GM12878 (cell line): Measurements from ENCODE around the gene ZNF689. TPM values are rescaled to one million over a fixed set of nuclear protein-coding genes. Genes with fewer than 3 reads are reported as not detected.

ENCODE experiments used
- CBX5 ChIP-seq: sonication (generic); IDR thresholded peaks from 2 replicates; pipeline ENCODE4 v1.6.1; 2016; ENCODE audit warnings: low read depth, moderate library complexity, mild to moderate bottlenecking, inconsistent platforms
- HCFC1 ChIP-seq: fragments of 150-350 bp; IDR thresholded peaks from 2 replicates; pipeline ENCODE4 v1.6.1; 2014; ENCODE audit warnings: low read length
- MYC ChIP-seq: IDR thresholded peaks from 2 replicates; pipeline ENCODE4 v1.6.1; 2011; ENCODE audit warnings: mild to moderate bottlenecking, low read length, moderate library complexity, inconsistent platforms; ENCODE audit not compliant: insufficient read depth, insufficient replicate concordance, insufficient read length, severe bottlenecking
- NRF1 ChIP-seq: conservative IDR thresholded peaks from 2 replicates; pipeline ENCODE4 v1.6.1; 2011; ENCODE audit warnings: mild to moderate bottlenecking, low read depth, low read length, improper control_type of control experiment
- POU2F2 ChIP-seq: IDR thresholded peaks from 3 replicates; pipeline ENCODE4 v1.6.1; 2011; ENCODE audit warnings: low read depth, mild to moderate bottlenecking, low read length, borderline replicate concordance
- SRF ChIP-seq, 2 experiments: IDR thresholded peaks; 2 replicates each; pipeline ENCODE4 v1.6.1; 2011; ENCODE audit warnings: low read depth in 2 of 2, low read length in 2 of 2, mild to moderate bottlenecking in 1 of 2, moderate library complexity in 1 of 2
- TCF7 ChIP-seq: IDR thresholded peaks from 2 replicates; pipeline ENCODE4 v1.6.1; 2014; ENCODE audit warnings: antibody characterized with exemption, borderline replicate concordance
- polyA plus RNA-seq, 11 experiments: library from polyadenylated mRNA; depleted of rRNA in 4 of 11; unstranded in 6 of 11; stranded (reverse) in 5 of 11; fragments of >200 nt; fragmentation: Nextera tagmentation in 4 of 11; fragmentation: Illumina TruSeq in 1 of 11; extraction: Ambion mirVana in 4 of 11; extraction: Trizol in 1 of 11; gene quantifications; 1 replicate in 1 of 11; 2 replicates in 10 of 11; pipeline versions ENCODE4 v1.2.1 to v1.2.3, GENCODE V29; 2011 to 2016; ENCODE audit warnings: inconsistent platforms in 2 of 11, missing spikeins in 2 of 11, low read depth in 1 of 11
- total RNA-seq, 4 experiments: library from RNA; depleted of rRNA in 3 of 4; stranded (reverse); fragments of >200 nt in 3 of 4; fragmentation: Illumina TruSeq in 1 of 4; extraction: Trizol in 1 of 4; gene quantifications; 2 replicates each; pipeline versions ENCODE4 v1.2.1 to v1.2.3, GENCODE V29; 2013 to 2021
- TF ChIP-seq, protein P1 (sequence below): fragments of 450-650 bp; IDR thresholded peaks from 2 replicates; pipeline ENCODE4 v1.6.1; 2016; ENCODE audit warnings: mild to moderate bottlenecking, moderate library complexity, borderline replicate concordance
- TF ChIP-seq, protein P2 (sequence below): fragments of 450-650 bp; IDR thresholded peaks from 2 replicates; pipeline ENCODE4 v1.6.1; 2017; ENCODE audit warnings: mild to moderate bottlenecking, moderate library complexity
- TF ChIP-seq, protein P3 (sequence below): fragments of 450-650 bp; IDR thresholded peaks from 2 replicates; pipeline ENCODE4 v1.6.1; 2016; ENCODE audit warnings: mild to moderate bottlenecking
- TF ChIP-seq, protein P4 (sequence below): IDR thresholded peaks from 2 replicates; pipeline ENCODE4 v1.6.1; 2012; ENCODE audit warnings: low read length, inconsistent platforms
- TF ChIP-seq, protein P5 (sequence below): IDR thresholded peaks from 2 replicates; pipeline ENCODE4 v1.6.1; 2011; ENCODE audit warnings: borderline replicate concordance, low read depth, mild to moderate bottlenecking, moderate library complexity, low read length; ENCODE audit not compliant: insufficient read depth, poor library complexity, severe bottlenecking

ZNF689 gene
- total and polyA plus RNA-seq, 10 of the 15 experiments (the other 5 are each of a cell fraction or from before 2014, with no cell fraction given): 4.7 to 13.2 (median 8.5) TPM

DNA sequence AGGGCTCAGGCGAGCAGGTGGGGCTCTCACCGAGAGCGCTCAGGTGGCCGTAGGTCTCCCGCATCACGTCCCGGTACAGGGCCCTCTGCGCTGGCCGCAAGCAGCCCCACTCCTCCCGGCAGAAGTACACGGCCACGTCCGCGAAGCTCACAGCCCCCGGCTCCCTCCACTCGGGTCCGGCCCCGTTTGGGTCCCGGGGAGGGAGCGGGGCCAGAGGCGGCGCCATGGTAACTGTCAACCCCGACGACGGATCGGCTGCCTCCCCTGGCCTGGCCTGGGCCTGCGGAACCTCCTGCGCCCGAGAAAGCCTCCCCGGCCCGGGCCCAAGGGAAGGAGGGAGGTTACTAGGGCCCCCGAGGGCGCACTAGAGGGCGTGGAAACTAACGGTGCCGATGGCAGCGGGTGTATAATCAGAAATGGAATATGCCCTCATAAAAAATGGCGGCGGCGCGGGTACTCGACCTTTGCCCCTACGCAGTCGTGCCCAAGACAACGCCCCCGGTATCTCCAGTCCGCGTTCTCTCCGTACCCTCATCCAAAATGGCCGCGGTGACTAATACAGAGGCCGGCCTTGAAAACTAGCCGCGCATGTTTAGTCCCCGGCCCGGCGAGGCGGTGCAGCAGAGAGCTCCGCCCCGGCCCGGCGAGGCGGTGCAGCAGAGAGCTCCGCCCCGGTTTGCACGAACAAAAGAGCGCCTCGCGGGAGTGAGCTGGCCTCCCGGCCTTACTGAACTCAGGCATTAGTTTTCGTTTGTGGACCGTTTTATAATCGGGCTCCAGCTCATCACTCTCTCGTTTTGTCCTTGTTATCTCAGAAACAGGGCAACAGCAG, 52.0 kb downstream of the ZNF689 start, which contains the start of gene ZNF764 (continued):
- TF ChIP-seq, protein P1, sequence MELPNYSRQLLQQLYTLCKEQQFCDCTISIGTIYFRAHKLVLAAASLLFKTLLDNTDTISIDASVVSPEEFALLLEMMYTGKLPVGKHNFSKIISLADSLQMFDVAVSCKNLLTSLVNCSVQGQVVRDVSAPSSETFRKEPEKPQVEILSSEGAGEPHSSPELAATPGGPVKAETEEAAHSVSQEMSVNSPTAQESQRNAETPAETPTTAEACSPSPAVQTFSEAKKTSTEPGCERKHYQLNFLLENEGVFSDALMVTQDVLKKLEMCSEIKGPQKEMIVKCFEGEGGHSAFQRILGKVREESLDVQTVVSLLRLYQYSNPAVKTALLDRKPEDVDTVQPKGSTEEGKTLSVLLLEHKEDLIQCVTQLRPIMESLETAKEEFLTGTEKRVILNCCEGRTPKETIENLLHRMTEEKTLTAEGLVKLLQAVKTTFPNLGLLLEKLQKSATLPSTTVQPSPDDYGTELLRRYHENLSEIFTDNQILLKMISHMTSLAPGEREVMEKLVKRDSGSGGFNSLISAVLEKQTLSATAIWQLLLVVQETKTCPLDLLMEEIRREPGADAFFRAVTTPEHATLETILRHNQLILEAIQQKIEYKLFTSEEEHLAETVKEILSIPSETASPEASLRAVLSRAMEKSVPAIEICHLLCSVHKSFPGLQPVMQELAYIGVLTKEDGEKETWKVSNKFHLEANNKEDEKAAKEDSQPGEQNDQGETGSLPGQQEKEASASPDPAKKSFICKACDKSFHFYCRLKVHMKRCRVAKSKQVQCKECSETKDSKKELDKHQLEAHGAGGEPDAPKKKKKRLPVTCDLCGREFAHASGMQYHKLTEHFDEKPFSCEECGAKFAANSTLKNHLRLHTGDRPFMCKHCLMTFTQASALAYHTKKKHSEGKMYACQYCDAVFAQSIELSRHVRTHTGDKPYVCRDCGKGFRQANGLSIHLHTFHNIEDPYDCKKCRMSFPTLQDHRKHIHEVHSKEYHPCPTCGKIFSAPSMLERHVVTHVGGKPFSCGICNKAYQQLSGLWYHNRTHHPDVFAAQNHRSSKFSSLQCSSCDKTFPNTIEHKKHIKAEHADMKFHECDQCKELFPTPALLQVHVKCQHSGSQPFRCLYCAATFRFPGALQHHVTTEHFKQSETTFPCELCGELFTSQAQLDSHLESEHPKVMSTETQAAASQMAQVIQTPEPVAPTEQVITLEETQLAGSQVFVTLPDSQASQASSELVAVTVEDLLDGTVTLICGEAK: peak; percentile 42; the same call in 1 of the 2 replicates
- TF ChIP-seq SRF (IDR thresholded peaks at IDR 0.05; ENCODE audit: low read depth in 2 of 2, low read length in 2 of 2): no peak
- TF ChIP-seq, protein P2, sequence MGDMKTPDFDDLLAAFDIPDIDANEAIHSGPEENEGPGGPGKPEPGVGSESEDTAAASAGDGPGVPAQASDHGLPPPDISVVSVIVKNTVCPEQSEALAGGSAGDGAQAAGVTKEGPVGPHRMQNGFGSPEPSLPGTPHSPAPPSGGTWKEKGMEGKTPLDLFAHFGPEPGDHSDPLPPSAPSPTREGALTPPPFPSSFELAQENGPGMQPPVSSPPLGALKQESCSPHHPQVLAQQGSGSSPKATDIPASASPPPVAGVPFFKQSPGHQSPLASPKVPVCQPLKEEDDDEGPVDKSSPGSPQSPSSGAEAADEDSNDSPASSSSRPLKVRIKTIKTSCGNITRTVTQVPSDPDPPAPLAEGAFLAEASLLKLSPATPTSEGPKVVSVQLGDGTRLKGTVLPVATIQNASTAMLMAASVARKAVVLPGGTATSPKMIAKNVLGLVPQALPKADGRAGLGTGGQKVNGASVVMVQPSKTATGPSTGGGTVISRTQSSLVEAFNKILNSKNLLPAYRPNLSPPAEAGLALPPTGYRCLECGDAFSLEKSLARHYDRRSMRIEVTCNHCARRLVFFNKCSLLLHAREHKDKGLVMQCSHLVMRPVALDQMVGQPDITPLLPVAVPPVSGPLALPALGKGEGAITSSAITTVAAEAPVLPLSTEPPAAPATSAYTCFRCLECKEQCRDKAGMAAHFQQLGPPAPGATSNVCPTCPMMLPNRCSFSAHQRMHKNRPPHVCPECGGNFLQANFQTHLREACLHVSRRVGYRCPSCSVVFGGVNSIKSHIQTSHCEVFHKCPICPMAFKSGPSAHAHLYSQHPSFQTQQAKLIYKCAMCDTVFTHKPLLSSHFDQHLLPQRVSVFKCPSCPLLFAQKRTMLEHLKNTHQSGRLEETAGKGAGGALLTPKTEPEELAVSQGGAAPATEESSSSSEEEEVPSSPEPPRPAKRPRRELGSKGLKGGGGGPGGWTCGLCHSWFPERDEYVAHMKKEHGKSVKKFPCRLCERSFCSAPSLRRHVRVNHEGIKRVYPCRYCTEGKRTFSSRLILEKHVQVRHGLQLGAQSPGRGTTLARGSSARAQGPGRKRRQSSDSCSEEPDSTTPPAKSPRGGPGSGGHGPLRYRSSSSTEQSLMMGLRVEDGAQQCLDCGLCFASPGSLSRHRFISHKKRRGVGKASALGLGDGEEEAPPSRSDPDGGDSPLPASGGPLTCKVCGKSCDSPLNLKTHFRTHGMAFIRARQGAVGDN: peak; percentile 49
- TF ChIP-seq, protein P3, sequence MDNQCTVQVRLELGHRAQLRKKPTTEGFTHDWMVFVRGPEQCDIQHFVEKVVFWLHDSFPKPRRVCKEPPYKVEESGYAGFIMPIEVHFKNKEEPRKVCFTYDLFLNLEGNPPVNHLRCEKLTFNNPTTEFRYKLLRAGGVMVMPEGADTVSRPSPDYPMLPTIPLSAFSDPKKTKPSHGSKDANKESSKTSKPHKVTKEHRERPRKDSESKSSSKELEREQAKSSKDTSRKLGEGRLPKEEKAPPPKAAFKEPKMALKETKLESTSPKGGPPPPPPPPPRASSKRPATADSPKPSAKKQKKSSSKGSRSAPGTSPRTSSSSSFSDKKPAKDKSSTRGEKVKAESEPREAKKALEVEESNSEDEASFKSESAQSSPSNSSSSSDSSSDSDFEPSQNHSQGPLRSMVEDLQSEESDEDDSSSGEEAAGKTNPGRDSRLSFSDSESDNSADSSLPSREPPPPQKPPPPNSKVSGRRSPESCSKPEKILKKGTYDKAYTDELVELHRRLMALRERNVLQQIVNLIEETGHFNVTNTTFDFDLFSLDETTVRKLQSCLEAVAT: peak; percentile 59; the same call in 1 of the 2 replicates
- TF ChIP-seq HCFC1: peak; percentile 84
- no peak for TF ChIP-seq CBX5
- TF ChIP-seq, protein P4, sequence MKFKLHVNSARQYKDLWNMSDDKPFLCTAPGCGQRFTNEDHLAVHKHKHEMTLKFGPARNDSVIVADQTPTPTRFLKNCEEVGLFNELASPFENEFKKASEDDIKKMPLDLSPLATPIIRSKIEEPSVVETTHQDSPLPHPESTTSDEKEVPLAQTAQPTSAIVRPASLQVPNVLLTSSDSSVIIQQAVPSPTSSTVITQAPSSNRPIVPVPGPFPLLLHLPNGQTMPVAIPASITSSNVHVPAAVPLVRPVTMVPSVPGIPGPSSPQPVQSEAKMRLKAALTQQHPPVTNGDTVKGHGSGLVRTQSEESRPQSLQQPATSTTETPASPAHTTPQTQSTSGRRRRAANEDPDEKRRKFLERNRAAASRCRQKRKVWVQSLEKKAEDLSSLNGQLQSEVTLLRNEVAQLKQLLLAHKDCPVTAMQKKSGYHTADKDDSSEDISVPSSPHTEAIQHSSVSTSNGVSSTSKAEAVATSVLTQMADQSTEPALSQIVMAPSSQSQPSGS: no peak
- TF ChIP-seq MYC: no peak
- no peak for TF ChIP-seq TCF7
- TF ChIP-seq, protein P5, sequence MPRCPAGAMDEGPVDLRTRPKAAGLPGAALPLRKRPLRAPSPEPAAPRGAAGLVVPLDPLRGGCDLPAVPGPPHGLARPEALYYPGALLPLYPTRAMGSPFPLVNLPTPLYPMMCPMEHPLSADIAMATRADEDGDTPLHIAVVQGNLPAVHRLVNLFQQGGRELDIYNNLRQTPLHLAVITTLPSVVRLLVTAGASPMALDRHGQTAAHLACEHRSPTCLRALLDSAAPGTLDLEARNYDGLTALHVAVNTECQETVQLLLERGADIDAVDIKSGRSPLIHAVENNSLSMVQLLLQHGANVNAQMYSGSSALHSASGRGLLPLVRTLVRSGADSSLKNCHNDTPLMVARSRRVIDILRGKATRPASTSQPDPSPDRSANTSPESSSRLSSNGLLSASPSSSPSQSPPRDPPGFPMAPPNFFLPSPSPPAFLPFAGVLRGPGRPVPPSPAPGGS: no peak
- peak; percentile 19; the same call in 1 of the 3 replicates for TF ChIP-seq POU2F2
- TF ChIP-seq NRF1: 0 out of 2 replicates have a peak, but pooled peaks have one; percentile 30
